ENCODE results near the gene MAGEA9B. TPM values are rescaled to one million over a fixed set of nuclear protein-coding genes. Genes with fewer than 3 reads are reported as not detected.
"Not testable (repeated sequence)": the region's sequence is repeated elsewhere in the genome, so short reads cannot be mapped to it uniquely, and the experiment has no call there.

The MAGEA9B gene
- total RNA-seq, 1 experiment from 2014 or later: 0.11 TPM

GRCh38 chrX:149595943-149596342 is 8.7 kb upstream of the MAGEA9B start:
- not testable (repeated sequence) for H3K4me3 ChIP-seq (ENCODE audit: low read length); H3K27ac ChIP-seq (ENCODE audit: low read length); H4K20me1 ChIP-seq (ENCODE audit: insufficient read depth, low read depth, low read length); H3K36me3 ChIP-seq (ENCODE audit: insufficient read depth, low read length); H3K79me2 ChIP-seq (ENCODE audit: low read length); H3K4me1 ChIP-seq (ENCODE audit: low read length); H3K9ac ChIP-seq (ENCODE audit: low read length); H3K9me2 ChIP-seq (replicated peaks; ENCODE audit: insufficient read depth, low read length); H3K4me2 ChIP-seq (ENCODE audit: low read depth, low read length, poor library complexity, severe bottlenecking); H3K9me3 ChIP-seq (ENCODE audit: low read length); H2AFZ ChIP-seq (ENCODE audit: low read length); H3K27me3 ChIP-seq (ENCODE audit: low read length); DNase-seq

- not testable (repeated sequence) for H3K4me1 ChIP-seq (ENCODE audit: low read length); H3K9ac ChIP-seq (ENCODE audit: low read length); H3K36me3 ChIP-seq (ENCODE audit: insufficient read depth, low read length); H3K27me3 ChIP-seq (ENCODE audit: low read length); H3K4me2 ChIP-seq (ENCODE audit: low read depth, low read length, poor library complexity, severe bottlenecking); H3K27ac ChIP-seq (ENCODE audit: low read length); DNase-seq; H3K9me2 ChIP-seq (replicated peaks; ENCODE audit: insufficient read depth, low read length); H3K9me3 ChIP-seq (ENCODE audit: low read length); H4K20me1 ChIP-seq (ENCODE audit: insufficient read depth, low read depth, low read length); H3K4me3 ChIP-seq (ENCODE audit: low read length); H2AFZ ChIP-seq (ENCODE audit: low read length); H3K79me2 ChIP-seq (ENCODE audit: low read length)
These were observed 8.0 kb upstream of the MAGEA9B start, which contains the start of gene HSFX2 for GRCh38 chrX:149595214-149595613. Gene HSFX2, minus strand, starts transcription at chrX:149595314. Its CDS starts 614 bp downstream, at chrX:149594700.

- H3K27me3 ChIP-seq (ENCODE audit: low read length); H3K79me2 ChIP-seq (ENCODE audit: low read length); H3K36me3 ChIP-seq (ENCODE audit: insufficient read depth, low read length); H3K4me3 ChIP-seq (ENCODE audit: low read length); H3K9me3 ChIP-seq (ENCODE audit: low read length); H3K27ac ChIP-seq (ENCODE audit: low read length); H3K9ac ChIP-seq (ENCODE audit: low read length); H4K20me1 ChIP-seq (ENCODE audit: insufficient read depth, low read depth, low read length); H3K4me1 ChIP-seq (ENCODE audit: low read length); H3K9me2 ChIP-seq (replicated peaks; ENCODE audit: insufficient read depth, low read length); H3K4me2 ChIP-seq (ENCODE audit: low read depth, low read length, poor library complexity, severe bottlenecking); DNase-seq; H2AFZ ChIP-seq (ENCODE audit: low read length): not testable (repeated sequence)
These were observed 3.7 kb upstream of the MAGEA9B start for GRCh38 chrX:149590993-149591392.

GRCh38 chrX:149585631-149586030 is 1.6 kb downstream of the MAGEA9B start:
- not testable (repeated sequence) for H3K36me3 ChIP-seq (ENCODE audit: insufficient read depth, low read length); H3K79me2 ChIP-seq (ENCODE audit: low read length); H3K4me2 ChIP-seq (ENCODE audit: low read depth, low read length, poor library complexity, severe bottlenecking); H3K4me3 ChIP-seq (ENCODE audit: low read length); H3K9me2 ChIP-seq (replicated peaks; ENCODE audit: insufficient read depth, low read length); H3K27me3 ChIP-seq (ENCODE audit: low read length); DNase-seq; H3K9me3 ChIP-seq (ENCODE audit: low read length); H3K9ac ChIP-seq (ENCODE audit: low read length); H3K4me1 ChIP-seq (ENCODE audit: low read length); H3K27ac ChIP-seq (ENCODE audit: low read length); H4K20me1 ChIP-seq (ENCODE audit: insufficient read depth, low read depth, low read length); H2AFZ ChIP-seq (ENCODE audit: low read length)

GRCh38 chrX:149573456-149573855 is 13.8 kb downstream of the MAGEA9B start:
- not testable (repeated sequence) for H3K9me3 ChIP-seq (ENCODE audit: low read length); H3K27ac ChIP-seq (ENCODE audit: low read length); H3K79me2 ChIP-seq (ENCODE audit: low read length); H4K20me1 ChIP-seq (ENCODE audit: insufficient read depth, low read depth, low read length); H3K9ac ChIP-seq (ENCODE audit: low read length); H3K9me2 ChIP-seq (replicated peaks; ENCODE audit: insufficient read depth, low read length); H3K4me1 ChIP-seq (ENCODE audit: low read length); H3K36me3 ChIP-seq (ENCODE audit: insufficient read depth, low read length); DNase-seq; H2AFZ ChIP-seq (ENCODE audit: low read length); H3K4me3 ChIP-seq (ENCODE audit: low read length); H3K4me2 ChIP-seq (ENCODE audit: low read depth, low read length, poor library complexity, severe bottlenecking); H3K27me3 ChIP-seq (ENCODE audit: low read length)

GRCh38 chrX:149572743-149573142 is 14.5 kb downstream of the MAGEA9B start:
- no peak overlapping the region for H3K4me2 ChIP-seq (ENCODE audit: low read depth, low read length, poor library complexity, severe bottlenecking)
- H3K36me3 ChIP-seq (ENCODE audit: insufficient read depth, low read length): no peaks in the 10 kb centered on the region
- no peaks in the 10 kb centered on the region for H3K9me2 ChIP-seq (replicated peaks; ENCODE audit: insufficient read depth, low read length)

GRCh38 chrX:149571770-149572169 is 15.5 kb downstream of the MAGEA9B start:
- no peak overlapping the region for H3K4me3 ChIP-seq (ENCODE audit: low read length)
- no peaks in the 10 kb centered on the region for H4K20me1 ChIP-seq (ENCODE audit: insufficient read depth, low read depth, low read length)
- H3K9ac ChIP-seq (ENCODE audit: low read length): no peak overlapping the region
- H2AFZ ChIP-seq (ENCODE audit: low read length): no peak overlapping the region
- H3K4me2 ChIP-seq (ENCODE audit: low read depth, low read length, poor library complexity, severe bottlenecking): no peak overlapping the region
- DNase-seq: peak; percentile 14
- H3K79me2 ChIP-seq (ENCODE audit: low read length): no peaks in the 10 kb centered on the region
- no peak overlapping the region for H3K27ac ChIP-seq (ENCODE audit: low read length)
- no peaks in the 10 kb centered on the region for H3K27me3 ChIP-seq (ENCODE audit: low read length)
- H3K9me3 ChIP-seq (ENCODE audit: low read length): no peaks in the 10 kb centered on the region
- H3K9me2 ChIP-seq (replicated peaks; ENCODE audit: insufficient read depth, low read length): no peaks in the 10 kb centered on the region
- H3K36me3 ChIP-seq (ENCODE audit: insufficient read depth, low read length): no peaks in the 10 kb centered on the region
- no peaks in the 10 kb centered on the region for H3K4me1 ChIP-seq (ENCODE audit: low read length)

More at GRCh38 chrX:149572743-149573142, 14.5 kb downstream of the MAGEA9B start:
- no peak overlapping the region for H3K9ac ChIP-seq (ENCODE audit: low read length)
- no peaks in the 10 kb centered on the region for H4K20me1 ChIP-seq (ENCODE audit: insufficient read depth, low read depth, low read length)
- no peak overlapping the region for H3K27ac ChIP-seq (ENCODE audit: low read length)
- no peaks in the 10 kb centered on the region for H3K4me1 ChIP-seq (ENCODE audit: low read length)
- H3K79me2 ChIP-seq (ENCODE audit: low read length): no peaks in the 10 kb centered on the region
- H3K27me3 ChIP-seq (ENCODE audit: low read length): no peaks in the 10 kb centered on the region
- H2AFZ ChIP-seq (ENCODE audit: low read length): no peak overlapping the region
- DNase-seq: peak; percentile 6
- no peaks in the 10 kb centered on the region for H3K9me3 ChIP-seq (ENCODE audit: low read length)
- H3K4me3 ChIP-seq (ENCODE audit: low read length): no peak overlapping the region

GRCh38 chrX:149570668-149571067 is 16.6 kb downstream of the MAGEA9B start:
- peak; percentile 25 for DNase-seq
- Histone ChIP-seq H3K4me2 (ENCODE audit: low read depth, low read length, poor library complexity, severe bottlenecking) (no peak overlapping the region), H3K4me1 (ENCODE audit: low read length) (no peaks in the 10 kb centered on the region), H2AFZ (ENCODE audit: low read length) (no peak overlapping the region), H3K4me3 (ENCODE audit: low read length) (no peak overlapping the region), H3K79me2 (ENCODE audit: low read length) (no peaks in the 10 kb centered on the region), H4K20me1 (ENCODE audit: insufficient read depth, low read depth, low read length) (no peaks in the 10 kb centered on the region), H3K9me3 (ENCODE audit: low read length) (no peaks in the 10 kb centered on the region), H3K9ac (ENCODE audit: low read length) (no peak overlapping the region), H3K27ac (ENCODE audit: low read length) (no peak overlapping the region), H3K9me2 (replicated peaks; ENCODE audit: insufficient read depth, low read length) (no peaks in the 10 kb centered on the region), H3K36me3 (ENCODE audit: insufficient read depth, low read length) (no peaks in the 10 kb centered on the region), H3K27me3 (ENCODE audit: low read length) (no peaks in the 10 kb centered on the region)

GRCh38 chrX:149569770-149570169 is 17.5 kb downstream of the MAGEA9B start:
- Histone ChIP-seq H3K36me3 (ENCODE audit: insufficient read depth, low read length) (no peaks in the 10 kb centered on the region), H3K27me3 (ENCODE audit: low read length) (no peaks in the 10 kb centered on the region), H3K79me2 (ENCODE audit: low read length) (no peaks in the 10 kb centered on the region), H4K20me1 (ENCODE audit: insufficient read depth, low read depth, low read length) (no peaks in the 10 kb centered on the region), H3K4me1 (ENCODE audit: low read length) (no peaks in the 10 kb centered on the region), H3K9me3 (ENCODE audit: low read length) (no peaks in the 10 kb centered on the region), H3K4me3 (ENCODE audit: low read length) (no peak overlapping the region), H2AFZ (ENCODE audit: low read length) (no peak overlapping the region), H3K9ac (ENCODE audit: low read length) (no peak overlapping the region), H3K9me2 (replicated peaks; ENCODE audit: insufficient read depth, low read length) (no peaks in the 10 kb centered on the region), H3K27ac (ENCODE audit: low read length) (no peak overlapping the region), H3K4me2 (ENCODE audit: low read depth, low read length, poor library complexity, severe bottlenecking) (no peak overlapping the region)
- DNase-seq: peak; percentile 28

Data from Karpas-422 (cell line).